OCI-LY7 (cell line): ENCODE measurements around the gene GSK3A. TPM values are rescaled to one million over a fixed set of nuclear protein-coding genes. Genes with fewer than 3 reads are reported as not detected.

Experiments used
- Bru-seq: library from RNA; stranded (reverse); fragments of 400-500 nt; gene quantifications from one replicate; lab custom pipeline; 2021; lab: Mats Ljungman, UMichigan
- BruChase-seq, 2 experiments: library from RNA; stranded (reverse); fragments of 400-500 nt; gene quantifications; one replicate each; lab custom pipeline; 2021; lab: Mats Ljungman, UMichigan
- BruUV-seq: library from RNA; stranded (reverse); fragments of 400-500 nt; replicated peaks from 2 replicates; lab custom pipeline; 2021; lab: Mats Ljungman, UMichigan
- CTCF ChIA-PET: fragments of 300-600 bp; sonication (Branson Sonifier 250); formaldehyde crosslinking; loops from one replicate; lab custom pipeline; 2022; ENCODE audit warnings: antibody characterized with exemption; ENCODE audit not compliant: unreplicated experiment; lab: Charles Lee
- POLR2A ChIA-PET: fragments of 300-600 bp; sonication (Branson Sonifier 250); formaldehyde crosslinking; loops from one replicate; lab custom pipeline; 2022; ENCODE audit warnings: antibody characterized with exemption; lab: Charles Lee
- DNase-seq: peaks from one replicate; pipeline ENCODE4 v3.0.0-alpha.2; 2015; ENCODE audit warnings: low spot score
- H2AFZ ChIP-seq: fragments of 200-600 bp; sonication (generic), shearing (Covaris generic); 2 replicates; pipeline ENCODE4 v1.6.1; 2014; ENCODE audit warnings: mild to moderate bottlenecking, antibody characterized with exemption, low read length, moderate library complexity
- H3K27ac ChIP-seq: fragments of 200-600 bp; sonication (generic); 2 replicates; pipeline ENCODE4 v1.5.1; 2014; ENCODE audit warnings: mixed run types, low read depth, mild to moderate bottlenecking, moderate library complexity, low read length, inconsistent platforms; ENCODE audit not compliant: poor library complexity, severe bottlenecking
- H3K36me3 ChIP-seq: fragments of 200-600 bp; sonication (generic); 2 replicates; pipeline ENCODE4 v1.6.1; 2014; ENCODE audit warnings: mild to moderate bottlenecking, antibody characterized with exemption, low read length, moderate library complexity, mixed read lengths; ENCODE audit not compliant: insufficient read depth
- H3K4me1 ChIP-seq: fragments of 200-600 bp; sonication (generic); 2 replicates; pipeline ENCODE4 v1.5.1; 2014; ENCODE audit warnings: mild to moderate bottlenecking, low read length; ENCODE audit not compliant: insufficient read depth, poor library complexity, severe bottlenecking
- H3K4me2 ChIP-seq: fragments of 200-600 bp; sonication (generic); 2 replicates; pipeline ENCODE4 v1.6.1; 2014; ENCODE audit warnings: mild to moderate bottlenecking, low read length
- H3K4me3 ChIP-seq: fragments of 200-600 bp; sonication (generic); 2 replicates; pipeline ENCODE4 v1.5.1; 2014; ENCODE audit warnings: mild to moderate bottlenecking, low read depth, low read length; ENCODE audit not compliant: poor library complexity, severe bottlenecking
- H3K79me2 ChIP-seq: fragments of 200-600 bp; sonication (generic); 2 replicates; pipeline ENCODE4 v1.6.1; 2016; ENCODE audit warnings: low read depth, mild to moderate bottlenecking, low read length, moderate library complexity, mixed read lengths; ENCODE audit not compliant: insufficient read depth
- H3K9me2 ChIP-seq: fragments of 200-600 bp; sonication (generic); 2 replicates; pipeline ENCODE4 v1.6.1; 2016; ENCODE audit warnings: mild to moderate bottlenecking, low read length, mixed read lengths; ENCODE audit not compliant: insufficient read depth
- H3K9me3 ChIP-seq: fragments of 200-600 bp; sonication (generic); 2 replicates; pipeline ENCODE4 v1.6.1; 2014; ENCODE audit warnings: mild to moderate bottlenecking, mixed run types, low read length, mixed read lengths
- H4K20me1 ChIP-seq: fragments of 200-600 bp; sonication (generic); 2 replicates; pipeline ENCODE4 v1.6.1; 2014; ENCODE audit warnings: mild to moderate bottlenecking, antibody characterized with exemption, low read length, moderate library complexity, mixed read lengths; ENCODE audit not compliant: insufficient read depth
- EZH2phosphoT487 ChIP-seq: fragments of 200-600 bp; sonication (generic); IDR thresholded peaks from 2 replicates; pipeline ENCODE4 v1.6.1; 2018; ENCODE audit warnings: low read depth, borderline replicate concordance, mild to moderate bottlenecking, mixed run types, antibody characterized with exemption, low read length, moderate library complexity, mixed read lengths
- intact Hi-C: fragments of 100-400 bp; cut with micrococcal nuclease; formaldehyde crosslinking; loops from one replicate; pipeline ENCODE4 v1.10.0; 2022; ENCODE audit not compliant: unreplicated experiment
- long read RNA-seq: library from polyadenylated mRNA; stranded (forward); transcript quantifications from one replicate; pipeline ENCODE4 v2.0.0, GENCODE V29; 2022
- total RNA-seq, 2 experiments: library from RNA; depleted of rRNA in 1 of 2; stranded (reverse); fragments of >200 nt in 1 of 2; shearing (Covaris generic) in 1 of 2; gene quantifications; 2 replicates each; pipeline ENCODE4 v1.2.3, GENCODE V29; 2014 to 2022
- TF ChIP-seq, protein P1 (sequence below): fragments of 200-600 bp; sonication (generic); conservative IDR thresholded peaks from 2 replicates; pipeline ENCODE4 v1.5.1; 2014; ENCODE audit warnings: mild to moderate bottlenecking, antibody characterized with exemption, low read length, moderate library complexity, mixed read lengths

Gene GSK3A
- total RNA-seq (2014; rRNA removed; shearing (Covaris generic)), result 20.9 and 23.6 TPM in 2 replicates
- total RNA-seq (2022), result 29.2 and 33.7 TPM in 2 replicates
- percentile 53 among the genes with signal in this experiment for Bru-seq, nascent RNA
- percentile 68 among the genes with signal in this experiment for BruChase-seq, experiment 1, labeled RNA remaining after a 6-hour chase
- BruChase-seq, experiment 2, labeled RNA remaining after a 2-hour chase, result percentile 69 among the genes with signal in this experiment
- long read RNA-seq, transcript GSK3A-201 (11 exons, 2,188 nt), result major isoform, 41 of 53 reads
- long read RNA-seq, transcript GSK3A-203 (12 exons, 1,897 nt), result minor isoform, 5 of 53 reads
- long read RNA-seq, partial matches to known transcripts, result 2 of 53 reads
- long read RNA-seq, other reads (novel, unspliced or antisense), result 5 of 53 reads

DNA sequence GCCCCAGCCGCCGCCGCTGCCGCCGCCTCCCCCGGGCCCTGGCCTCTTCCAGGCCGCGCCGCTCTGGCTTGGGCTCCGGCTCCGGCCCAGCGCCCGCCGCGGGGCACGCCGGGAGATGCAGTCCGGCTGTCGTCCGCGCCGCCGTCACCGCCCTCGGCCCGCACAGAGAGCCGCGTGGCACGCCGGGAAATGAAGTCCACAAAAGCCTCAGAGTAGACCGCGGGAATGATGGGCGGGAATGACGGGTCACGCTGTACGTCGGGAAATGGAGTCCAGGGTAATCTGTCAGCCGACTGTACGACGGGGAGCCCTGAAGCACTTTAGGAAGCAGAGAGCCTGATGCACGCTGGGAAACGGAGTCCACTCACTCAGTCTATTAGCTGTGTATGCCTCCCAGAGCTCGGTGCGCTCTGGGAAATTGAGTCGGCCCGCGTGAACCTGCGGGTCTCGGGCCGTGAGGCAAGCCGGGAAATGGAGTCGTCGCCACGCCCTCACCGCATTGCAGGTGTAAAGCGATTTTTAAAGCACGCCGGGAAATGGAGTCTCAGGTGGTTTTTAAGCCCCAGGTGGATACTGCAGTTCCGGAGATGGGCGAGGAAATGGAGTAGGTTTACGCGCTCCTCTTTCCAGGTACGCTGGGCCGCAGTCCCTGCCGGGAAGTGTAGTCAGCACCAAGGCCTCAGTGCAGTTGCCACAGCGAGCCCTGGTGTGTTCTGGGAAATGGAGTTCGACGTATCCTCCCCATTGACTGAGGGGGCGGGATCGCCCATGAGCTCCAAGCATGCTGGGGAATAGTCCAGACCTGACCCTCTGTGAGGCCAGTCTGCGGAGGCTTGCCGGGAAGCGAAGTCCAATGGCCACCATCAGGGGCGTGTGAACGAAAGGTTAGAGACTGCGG, at the start of gene GSK3A:
GSK3A (minus strand) TSS at position 91 of the 898 bp plus-strand sequence. CDS start 137 bp downstream, outside the sequence.
- TF ChIP-seq, protein P1, sequence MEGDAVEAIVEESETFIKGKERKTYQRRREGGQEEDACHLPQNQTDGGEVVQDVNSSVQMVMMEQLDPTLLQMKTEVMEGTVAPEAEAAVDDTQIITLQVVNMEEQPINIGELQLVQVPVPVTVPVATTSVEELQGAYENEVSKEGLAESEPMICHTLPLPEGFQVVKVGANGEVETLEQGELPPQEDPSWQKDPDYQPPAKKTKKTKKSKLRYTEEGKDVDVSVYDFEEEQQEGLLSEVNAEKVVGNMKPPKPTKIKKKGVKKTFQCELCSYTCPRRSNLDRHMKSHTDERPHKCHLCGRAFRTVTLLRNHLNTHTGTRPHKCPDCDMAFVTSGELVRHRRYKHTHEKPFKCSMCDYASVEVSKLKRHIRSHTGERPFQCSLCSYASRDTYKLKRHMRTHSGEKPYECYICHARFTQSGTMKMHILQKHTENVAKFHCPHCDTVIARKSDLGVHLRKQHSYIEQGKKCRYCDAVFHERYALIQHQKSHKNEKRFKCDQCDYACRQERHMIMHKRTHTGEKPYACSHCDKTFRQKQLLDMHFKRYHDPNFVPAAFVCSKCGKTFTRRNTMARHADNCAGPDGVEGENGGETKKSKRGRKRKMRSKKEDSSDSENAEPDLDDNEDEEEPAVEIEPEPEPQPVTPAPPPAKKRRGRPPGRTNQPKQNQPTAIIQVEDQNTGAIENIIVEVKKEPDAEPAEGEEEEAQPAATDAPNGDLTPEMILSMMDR, result no peak
- TF ChIP-seq EZH2phosphoT487, result no peak
- Histone ChIP-seq H3K9me3 (no peaks in the 10 kb centered on the region), H3K4me2 (peak within 1 kb of the TSS; percentile 96), H3K79me2 (peaks cover 22% of the 10 kb centered on the region), H3K4me3 (peak within 1 kb of the TSS; percentile 92), H3K27ac (peak within 1 kb of the TSS; percentile 77), H3K4me1 (peaks cover 33% of the 10 kb centered on the region), H3K9me2 (no peaks in the 10 kb centered on the region), H4K20me1 (no peaks in the 10 kb centered on the region), H3K36me3 (peaks cover 38% of the 10 kb centered on the region; the same call in 1 of the 2 replicates), H2AFZ (peak within 1 kb of the TSS; percentile 7; the same call in 1 of the 2 replicates)
- ChIA-PET CTCF (interaction anchor here (0.5 to 0.6 kb wide), 2 partner anchors 37 to 134 kb away, joined by 3 to 6 read pairs; no protein-coding TSS in a partner anchor), POLR2A (interaction anchor here (0.5 to 2.3 kb wide), 6 partner anchors 10 to 53 kb away, joined by 3 to 9 read pairs (median 5); partner anchors contain the start of gene ZNF526)
- intact Hi-C loops, result loop anchor here (2.0 kb wide), 1 partner anchor 134 kb away; no protein-coding TSS in a partner anchor
- DNase-seq, result peak; percentile 98
- no TSS peak for BruUV-seq

DNA sequence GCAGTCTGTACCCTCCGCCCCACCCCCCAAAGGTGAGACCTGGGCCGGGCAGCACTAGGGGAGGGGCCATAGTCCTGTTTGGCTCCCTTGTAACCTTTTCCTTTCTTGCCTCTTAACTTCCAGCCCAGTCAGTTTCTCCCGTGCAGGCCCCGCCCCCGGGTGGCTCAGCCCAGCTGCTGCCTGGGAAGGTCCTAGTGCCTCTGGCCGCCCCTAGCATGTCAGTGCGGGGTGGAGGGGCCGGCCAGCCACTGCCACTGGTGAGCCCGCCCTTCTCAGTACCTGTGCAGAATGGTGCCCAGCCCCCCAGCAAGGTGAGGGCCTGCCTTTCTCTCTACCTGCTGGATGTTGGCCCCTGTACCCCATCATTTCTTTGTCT, 49.0 kb upstream of the GSK3A start:
- no peak overlapping the region for H2AFZ ChIP-seq
- no TSS peak for BruUV-seq
- no peaks in the 10 kb centered on the region for H3K79me2 ChIP-seq
- TF ChIP-seq, protein P1, result no peak
- no peak for TF ChIP-seq EZH2phosphoT487
- H3K9me3 ChIP-seq, result no peaks in the 10 kb centered on the region
- no peaks in the 10 kb centered on the region for H4K20me1 ChIP-seq
- no peak overlapping the region for H3K27ac ChIP-seq
- ChIA-PET CTCF (no interaction called here), POLR2A (no interaction called here)
- peaks cover 95% of the 10 kb centered on the region for H3K36me3 ChIP-seq
- intact Hi-C loops, result no loop called here
- H3K4me3 ChIP-seq, result no peak overlapping the region
- no peak overlapping the region for H3K4me2 ChIP-seq
- peaks cover 6% of the 10 kb centered on the region for H3K4me1 ChIP-seq
- H3K9me2 ChIP-seq, result no peaks in the 10 kb centered on the region
- no peak for DNase-seq
